ENCODE data around the gene TMEM62.

DNA sequence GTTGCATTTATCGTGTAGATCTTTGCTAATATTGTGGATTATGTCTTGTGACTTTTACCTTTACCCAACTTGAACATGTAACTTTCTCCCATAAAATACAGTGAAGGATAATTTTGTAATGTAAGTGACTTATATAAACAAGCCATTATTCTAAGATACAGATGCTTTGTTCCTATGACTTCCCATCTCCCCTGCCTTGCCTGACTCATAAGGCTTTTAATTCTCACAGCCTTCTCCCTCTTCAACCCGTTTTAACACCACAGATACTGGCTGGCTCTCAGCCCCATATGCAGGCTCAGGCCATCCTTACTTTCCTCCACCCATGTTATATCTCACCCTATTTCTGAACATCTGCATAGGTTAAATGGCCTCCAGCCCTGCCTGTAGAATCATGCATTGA, 55.9 kb downstream of the TMEM62 start:
- TF ChIP-seq, protein P1, sequence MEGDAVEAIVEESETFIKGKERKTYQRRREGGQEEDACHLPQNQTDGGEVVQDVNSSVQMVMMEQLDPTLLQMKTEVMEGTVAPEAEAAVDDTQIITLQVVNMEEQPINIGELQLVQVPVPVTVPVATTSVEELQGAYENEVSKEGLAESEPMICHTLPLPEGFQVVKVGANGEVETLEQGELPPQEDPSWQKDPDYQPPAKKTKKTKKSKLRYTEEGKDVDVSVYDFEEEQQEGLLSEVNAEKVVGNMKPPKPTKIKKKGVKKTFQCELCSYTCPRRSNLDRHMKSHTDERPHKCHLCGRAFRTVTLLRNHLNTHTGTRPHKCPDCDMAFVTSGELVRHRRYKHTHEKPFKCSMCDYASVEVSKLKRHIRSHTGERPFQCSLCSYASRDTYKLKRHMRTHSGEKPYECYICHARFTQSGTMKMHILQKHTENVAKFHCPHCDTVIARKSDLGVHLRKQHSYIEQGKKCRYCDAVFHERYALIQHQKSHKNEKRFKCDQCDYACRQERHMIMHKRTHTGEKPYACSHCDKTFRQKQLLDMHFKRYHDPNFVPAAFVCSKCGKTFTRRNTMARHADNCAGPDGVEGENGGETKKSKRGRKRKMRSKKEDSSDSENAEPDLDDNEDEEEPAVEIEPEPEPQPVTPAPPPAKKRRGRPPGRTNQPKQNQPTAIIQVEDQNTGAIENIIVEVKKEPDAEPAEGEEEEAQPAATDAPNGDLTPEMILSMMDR (IDR thresholded peaks at IDR 0.05) = no peak
- no peak for TF ChIP-seq POLR2A (IDR thresholded peaks at IDR 0.05)
